NCI-H2081 treated with DMSO at 0.1 percent for 48 hours (cell line): ENCODE measurements around the gene WDPCP.
"Not testable (repeated sequence)": the region's sequence is repeated elsewhere in the genome, so short reads cannot be mapped to it uniquely, and the experiment has no call there.

Source experiments
- DNase-seq: peaks from one replicate; lab custom pipeline; 2025; lab: John Stamatoyannopoulos, UW

The WDPCP gene

GRCh38 chr2:63539416-63540162, 48.7 kb downstream of the WDPCP start:
- no peak for DNase-seq

- DNase-seq = no peak
Measured at GRCh38 chr2:63538390-63538789, 49.9 kb downstream of the WDPCP start.

GRCh38 chr2:63537306-63537705, 51.0 kb downstream of the WDPCP start:
- no peak for DNase-seq

GRCh38 chr2:63530704-63531279, 57.5 kb downstream of the WDPCP start:
- DNase-seq = no peak

GRCh38 chr2:63525905-63526304, 62.4 kb downstream of the WDPCP start:
- no peak for DNase-seq

GRCh38 chr2:63522950-63523349, 65.3 kb downstream of the WDPCP start:
- no peak for DNase-seq

GRCh38 chr2:63520793-63521192, 67.5 kb downstream of the WDPCP start:
- no peak for DNase-seq

- no peak for DNase-seq
Measured at GRCh38 chr2:63514781-63515180, 73.5 kb downstream of the WDPCP start.

GRCh38 chr2:63514237-63514716, 74.0 kb downstream of the WDPCP start:
- DNase-seq = no peak

GRCh38 chr2:63506320-63506719, 82.0 kb downstream of the WDPCP start:
- DNase-seq = no peak

- DNase-seq = no peak
Measured at GRCh38 chr2:63503818-63504217, 84.5 kb downstream of the WDPCP start.

GRCh38 chr2:63500398-63500797, 87.9 kb downstream of the WDPCP start:
- no peak for DNase-seq

- DNase-seq = no peak
Measured at GRCh38 chr2:63497576-63497975, 90.7 kb downstream of the WDPCP start.

- DNase-seq = no peak
Measured at GRCh38 chr2:63494968-63495367, 93.3 kb downstream of the WDPCP start.

GRCh38 chr2:63494100-63494499, 94.2 kb downstream of the WDPCP start:
- DNase-seq = no peak

- no peak for DNase-seq
Measured at GRCh38 chr2:63488118-63488713, 100.1 kb downstream of the WDPCP start.

GRCh38 chr2:63486861-63487290, 101.4 kb downstream of the WDPCP start:
- DNase-seq = no peak

- DNase-seq = no peak
Measured at GRCh38 chr2:63484901-63485300, 103.4 kb downstream of the WDPCP start.

GRCh38 chr2:63484481-63484880, 103.8 kb downstream of the WDPCP start:
- no peak for DNase-seq

GRCh38 chr2:63477686-63478085, 110.6 kb downstream of the WDPCP start:
- no peak for DNase-seq

GRCh38 chr2:63469313-63469712, 119.0 kb downstream of the WDPCP start:
- DNase-seq = not testable (repeated sequence)

- no peak for DNase-seq
Measured at GRCh38 chr2:63465633-63466032, 122.6 kb downstream of the WDPCP start.

GRCh38 chr2:63463142-63463541, 125.1 kb downstream of the WDPCP start:
- DNase-seq = no peak
